ENCODE results near the gene BAG1. TPM values are rescaled to one million over a fixed set of nuclear protein-coding genes. Genes with fewer than 3 reads are reported as not detected.

Gene BAG1
- total and polyA plus RNA-seq, 7 donors, result 125 to 371 (median 253) TPM

- intact Hi-C loops (cut with DNase I), result loop anchor here in 1 of 2 donors (5.0 kb wide), 1 partner anchor 38 kb away; no protein-coding TSS in a partner anchor
- WGBS, 3 donors, result 68 to 83% (median 75%) methylated on average over 12 to 14 of the region's 14 CpGs
- H3K4me3 ChIP-seq, result peak overlapping the region; percentile 83
Measured at GRCh38 chr9:33288828-33289483, 24.4 kb upstream of the BAG1 start.

GRCh38 chr9:33288235-33288634 is 23.7 kb upstream of the BAG1 start:
- H3K4me1 ChIP-seq, result peaks cover 32% of the 10 kb centered on the region
- ATAC-seq (no peak), DNase-seq (no peak)
- 76 to 100% (median 84%) methylated on average over 1 to 4 of the region's 4 CpGs for WGBS, 3 donors
- peaks cover 4 to 42% of the 10 kb centered on the region in 2 donors for H3K36me3 ChIP-seq (ENCODE audit: insufficient read depth in 1 of 2, low read depth in 1 of 2)
- TF ChIP-seq CTCF (IDR thresholded peaks at IDR 0.05), result no peak
- H3K27ac ChIP-seq, result peak overlapping the region; percentile 99
- no peak overlapping the region for H3K4me3 ChIP-seq
- no peaks in the 10 kb centered on the region for H3K9me3 ChIP-seq
- intact Hi-C loops (cut with DNase I), result loop anchor here in 1 of 2 donors (5.0 kb wide), 1 partner anchor 39 kb away; no protein-coding TSS in a partner anchor
- H3K27me3 ChIP-seq (ENCODE audit: insufficient read depth in 3 of 3, low read length in 2 of 3), result no peaks in the 10 kb centered on the region

More at GRCh38 chr9:33288828-33289483, 24.4 kb upstream of the BAG1 start:
- H3K27me3 ChIP-seq (ENCODE audit: insufficient read depth in 3 of 3, low read length in 2 of 3), result no peaks in the 10 kb centered on the region
- peak overlapping the region; percentile 99 for H3K27ac ChIP-seq
- H3K36me3 ChIP-seq (ENCODE audit: insufficient read depth in 1 of 2, low read depth in 1 of 2), result peaks cover 4 to 41% of the 10 kb centered on the region in 2 donors
- peaks cover 39% of the 10 kb centered on the region for H3K4me1 ChIP-seq
- ATAC-seq, result no peak
- TF ChIP-seq CTCF (IDR thresholded peaks at IDR 0.05), result no peak
- no peaks in the 10 kb centered on the region for H3K9me3 ChIP-seq
- peak; percentile 19 to 63 for DNase-seq

GRCh38 chr9:33287087-33287490 is 22.6 kb upstream of the BAG1 start:
- intact Hi-C loops (cut with DNase I), result loop anchor here in 1 of 2 donors (5.0 kb wide), 1 partner anchor 40 kb away; no protein-coding TSS in a partner anchor
- DNase-seq, result no peak
- peak overlapping the region; percentile 50 for H3K27ac ChIP-seq
- H3K27me3 ChIP-seq (ENCODE audit: insufficient read depth in 3 of 3, low read length in 2 of 3), result no peaks in the 10 kb centered on the region
- peaks cover under 1 to 47% of the 10 kb centered on the region in 2 donors for H3K36me3 ChIP-seq (ENCODE audit: insufficient read depth in 1 of 2, low read depth in 1 of 2)
- 37 to 54% (median 41%) methylated on average over 4 of the region's 4 CpGs for WGBS, 3 donors
- no peak overlapping the region for H3K4me3 ChIP-seq
- no peaks in the 10 kb centered on the region for H3K9me3 ChIP-seq
- peaks cover 20% of the 10 kb centered on the region for H3K4me1 ChIP-seq
- peak; percentile 73 for TF ChIP-seq CTCF (IDR thresholded peaks at IDR 0.05)
- peak in 3 of 4 donors; percentile 20 to 26 (median 24) for ATAC-seq

- 87 to 90% (median 89%) methylated on average over 5 of the region's 5 CpGs for WGBS, 3 donors
- no peak for TF ChIP-seq CTCF (IDR thresholded peaks at IDR 0.05)
- ATAC-seq, result no peak
- Histone ChIP-seq H3K27me3 (ENCODE audit: insufficient read depth in 3 of 3, low read length in 2 of 3) (no peaks in the 10 kb centered on the region), H3K9me3 (no peaks in the 10 kb centered on the region), H3K36me3 (ENCODE audit: insufficient read depth in 1 of 2, low read depth in 1 of 2) (peaks cover 3 to 58% of the 10 kb centered on the region in 2 donors), H3K4me1 (peaks cover 11% of the 10 kb centered on the region), H3K27ac (no peak overlapping the region), H3K4me3 (no peak overlapping the region)
- DNase-seq, result no peak
- intact Hi-C loops (cut with DNase I), result loop anchor here in 1 of 2 donors (5.0 kb wide), 1 partner anchor 42 kb away; no protein-coding TSS in a partner anchor
Measured at GRCh38 chr9:33285502-33285901, 21.0 kb upstream of the BAG1 start.

Data from psoas muscle (tissue), 8 donors.